Hindlimb muscle (tissue), 1 donor: Measurements from ENCODE around the gene KRTAP20-4. TPM values are rescaled to one million over a fixed set of nuclear protein-coding genes. Genes with fewer than 3 reads are reported as not detected.

ENCODE experiments used
- DNase-seq: peaks from one replicate; pipeline ENCODE4 v3.0.0-alpha.2; 2013
- polyA plus RNA-seq: library from polyadenylated mRNA; unstranded; fragments of 120-200 nt; gene quantifications from one replicate; pipeline ENCODE4 v1.2.1, GENCODE V29; 2013; ENCODE audit not compliant: insufficient read length

Gene KRTAP20-4
- polyA plus RNA-seq, 1 donor = not detected

GRCh38 chr21:30652891-30653290, 32.5 kb downstream of the KRTAP20-4 start:
- DNase-seq = no peak

GRCh38 chr21:30668776-30669175, 48.3 kb downstream of the KRTAP20-4 start:
- DNase-seq = no peak

Other genes with a start within 250 kb of the KRTAP20-4 start
- gene KRTAP13-2, start 248.4 kb upstream of the KRTAP20-4 start, polyA plus RNA-seq = not detected
- not detected for gene KRTAP13-1, start 224.6 kb upstream of the KRTAP20-4 start, polyA plus RNA-seq
- gene KRTAP13-3, start 194.7 kb upstream of the KRTAP20-4 start, polyA plus RNA-seq = not detected
- not detected for gene KRTAP13-4, start 190.4 kb upstream of the KRTAP20-4 start, polyA plus RNA-seq
- gene KRTAP15-1, start 180.4 kb upstream of the KRTAP20-4 start, polyA plus RNA-seq = not detected
- not detected for gene KRTAP19-1, start 140.3 kb upstream of the KRTAP20-4 start, polyA plus RNA-seq
- not detected for gene KRTAP19-2, start 133.2 kb upstream of the KRTAP20-4 start, polyA plus RNA-seq
- gene KRTAP19-3, start 128.6 kb upstream of the KRTAP20-4 start, polyA plus RNA-seq = not detected
- gene KRTAP19-4, start 123.5 kb upstream of the KRTAP20-4 start, polyA plus RNA-seq = not detected
- gene KRTAP19-5, start 118.5 kb upstream of the KRTAP20-4 start, polyA plus RNA-seq = not detected
- gene KRTAP19-6, start 78.8 kb upstream of the KRTAP20-4 start, polyA plus RNA-seq = not detected
- not detected for gene KRTAP19-7, start 59.3 kb upstream of the KRTAP20-4 start, polyA plus RNA-seq
- not detected for gene KRTAP22-2, start 30.2 kb upstream of the KRTAP20-4 start, polyA plus RNA-seq
- not detected for gene KRTAP6-3, start 28.2 kb upstream of the KRTAP20-4 start, polyA plus RNA-seq
- not detected for gene KRTAP6-2, start 21.7 kb upstream of the KRTAP20-4 start, polyA plus RNA-seq
- not detected for gene KRTAP22-1, start 19.5 kb upstream of the KRTAP20-4 start, polyA plus RNA-seq
- not detected for gene KRTAP6-1, start 6.7 kb upstream of the KRTAP20-4 start, polyA plus RNA-seq
- not detected for gene KRTAP20-1, start 4.2 kb upstream of the KRTAP20-4 start, polyA plus RNA-seq
- gene KRTAP20-2, start 14.6 kb downstream of the KRTAP20-4 start, polyA plus RNA-seq = not detected
- gene KRTAP20-3, start 22.2 kb downstream of the KRTAP20-4 start, polyA plus RNA-seq = not detected
- not detected for gene KRTAP21-3, start 98.2 kb downstream of the KRTAP20-4 start, polyA plus RNA-seq
- gene KRTAP21-2, start 126.6 kb downstream of the KRTAP20-4 start, polyA plus RNA-seq = not detected
- not detected for gene KRTAP21-1, start 134.8 kb downstream of the KRTAP20-4 start, polyA plus RNA-seq
- not detected for gene KRTAP8-1, start 192.6 kb downstream of the KRTAP20-4 start, polyA plus RNA-seq
- not detected for gene KRTAP7-1, start 209.1 kb downstream of the KRTAP20-4 start, polyA plus RNA-seq